ENCODE data around the gene GPC6.

GPC6 gene

DNA sequence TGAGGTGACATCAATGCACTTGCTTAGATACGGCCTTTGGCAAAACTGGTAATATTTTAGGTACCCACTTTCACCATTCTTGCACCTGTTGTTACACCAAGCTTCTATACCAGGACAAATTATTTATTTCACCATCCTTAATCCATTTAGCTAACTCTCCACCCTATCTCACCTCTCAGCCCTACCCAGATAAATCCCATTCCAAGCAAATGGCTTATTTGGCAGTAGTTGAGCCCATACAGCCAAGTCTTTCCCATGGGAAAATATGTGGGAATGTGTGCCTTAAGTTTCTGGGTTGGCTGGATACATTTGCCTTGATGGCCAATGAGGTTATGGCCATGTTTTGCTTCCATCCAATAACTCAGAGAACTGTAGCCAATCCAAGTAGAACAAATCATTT lies 551.9 kb downstream of the GPC6 start:
- no peak for DNase-seq (ENCODE audit: low read depth, low spot score)

DNA sequence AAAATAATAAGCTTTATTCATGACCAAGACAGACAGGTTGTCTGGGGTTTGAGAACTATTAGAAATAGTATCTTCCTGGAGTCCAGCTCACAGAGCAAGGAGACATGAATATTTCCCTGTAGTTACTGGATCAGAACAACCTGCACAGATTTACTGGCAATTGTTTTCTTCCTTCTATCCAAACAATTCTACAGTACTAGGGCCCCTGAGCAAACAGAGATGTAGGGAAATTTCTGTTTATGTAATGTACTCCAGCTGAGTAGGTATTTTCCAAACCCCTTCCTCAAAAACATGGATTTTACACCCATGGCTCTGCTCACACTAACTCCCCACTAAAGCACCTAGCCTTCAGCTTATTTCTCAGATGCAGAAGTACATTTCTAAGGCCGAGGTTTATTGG lies 557.6 kb downstream of the GPC6 start:
- DNase-seq (ENCODE audit: low read depth, low spot score), result no peak
- no peak overlapping the region for H3K27ac ChIP-seq

More for the DNA sequence above, 551.9 kb downstream of the GPC6 start:
- no peak overlapping the region for H3K27ac ChIP-seq

DNA sequence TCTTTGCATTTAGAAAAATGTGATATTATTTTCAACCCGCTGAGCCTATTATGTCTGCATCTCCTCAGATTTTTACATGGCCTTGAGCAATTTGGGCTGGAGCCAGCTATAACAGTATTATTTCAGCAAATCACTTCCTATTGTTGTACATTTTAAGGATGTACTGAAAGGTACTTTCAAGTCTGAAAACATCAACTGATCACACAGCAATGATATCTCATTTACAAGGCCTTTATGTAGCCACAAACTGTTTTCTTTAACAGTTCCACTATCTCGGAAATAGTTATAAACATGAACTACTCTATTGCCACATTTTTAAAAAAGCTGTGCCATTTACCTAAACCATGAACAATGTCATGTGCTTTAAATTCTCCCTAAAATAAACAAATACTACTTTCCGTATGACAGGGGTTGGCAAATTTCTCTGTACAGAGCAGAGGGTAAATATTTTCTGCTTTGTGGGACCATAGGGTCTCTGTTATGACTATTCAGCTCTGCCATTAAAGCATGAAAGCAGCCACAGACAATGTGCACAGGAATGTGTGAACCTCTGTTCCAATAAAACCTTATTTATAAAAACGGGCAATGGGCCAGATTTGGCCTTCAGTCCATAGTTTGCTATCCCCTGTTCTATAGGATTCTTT lies 560.4 kb downstream of the GPC6 start:
- H3K27ac ChIP-seq, result no peak overlapping the region

DNA sequence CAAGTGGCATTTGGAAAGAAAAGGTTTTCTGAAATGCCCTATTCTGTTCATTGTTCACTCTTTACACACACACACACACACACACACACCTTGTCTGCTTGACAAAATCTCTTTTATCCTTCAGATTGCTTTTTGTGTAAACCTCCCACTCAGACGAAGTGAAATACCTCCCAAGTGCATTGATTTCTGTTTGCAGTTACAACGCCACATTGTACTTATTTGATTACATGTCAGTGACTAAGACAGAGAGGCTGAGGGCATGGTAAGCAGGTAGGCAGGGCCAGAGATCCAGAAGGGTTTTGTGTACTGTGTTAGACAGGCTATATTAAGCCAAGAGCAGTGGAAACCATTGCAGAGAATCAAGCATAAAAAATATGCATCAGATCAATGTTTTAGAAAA lies 561.8 kb downstream of the GPC6 start:
- DNase-seq (ENCODE audit: low read depth, low spot score), result no peak
- no peak overlapping the region for H3K27ac ChIP-seq

More for the DNA sequence above, 560.4 kb downstream of the GPC6 start:
- DNase-seq (ENCODE audit: low read depth, low spot score), result no peak

DNA sequence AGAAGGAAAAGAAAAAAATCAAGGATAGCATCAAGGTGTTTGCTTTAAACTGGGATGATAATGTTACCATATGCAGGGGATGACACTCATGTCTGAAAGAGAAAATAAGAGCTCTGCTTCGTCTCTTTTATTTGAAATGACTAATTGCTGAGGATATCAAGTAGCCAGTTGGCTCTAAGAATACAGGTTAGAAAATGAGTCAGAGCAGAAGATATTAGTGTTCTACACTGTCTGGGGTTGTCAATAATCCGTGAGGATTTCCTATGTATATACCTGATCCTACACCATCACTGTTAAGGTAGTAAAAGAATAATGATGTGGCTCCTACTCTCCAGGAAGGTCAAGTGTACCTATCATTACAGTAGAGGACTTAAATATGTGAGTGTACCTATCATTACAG lies 562.5 kb downstream of the GPC6 start:
- H3K27ac ChIP-seq, result no peak overlapping the region
- DNase-seq (ENCODE audit: low read depth, low spot score), result no peak

DNA sequence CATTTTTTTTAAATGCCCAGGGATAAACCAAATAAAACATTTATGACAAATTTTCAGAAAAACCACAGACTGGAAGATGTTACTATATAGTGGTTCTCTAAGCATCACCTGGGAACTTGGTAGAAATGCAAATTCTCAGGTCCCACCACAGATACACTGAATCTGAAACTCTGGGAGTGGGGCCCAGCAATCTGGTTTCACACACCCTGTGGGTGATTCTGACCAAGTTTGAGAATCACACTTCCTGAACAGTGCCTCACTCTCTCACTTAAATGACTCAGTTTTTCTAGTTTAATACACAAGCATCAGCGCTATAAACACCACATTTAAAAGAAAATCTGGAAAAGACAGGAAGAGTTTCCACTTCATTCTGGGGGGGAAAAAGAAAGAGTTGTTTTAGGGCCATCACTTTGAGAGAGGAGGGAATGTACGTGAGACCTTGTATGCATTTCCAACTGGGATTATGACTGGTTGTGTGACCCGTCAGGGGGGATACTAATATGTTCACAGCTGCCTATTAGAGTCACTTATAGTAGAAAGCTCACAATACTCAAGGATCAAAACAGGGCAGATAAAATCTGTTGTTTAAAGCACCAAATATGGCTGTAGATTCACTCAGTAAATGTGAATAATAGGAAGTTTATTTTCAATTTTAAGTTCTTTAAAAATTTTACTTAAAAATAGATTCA lies 567.7 kb downstream of the GPC6 start:
- DNase-seq (ENCODE audit: low read depth, low spot score), result no peak
- no peak overlapping the region for H3K27ac ChIP-seq

DNA sequence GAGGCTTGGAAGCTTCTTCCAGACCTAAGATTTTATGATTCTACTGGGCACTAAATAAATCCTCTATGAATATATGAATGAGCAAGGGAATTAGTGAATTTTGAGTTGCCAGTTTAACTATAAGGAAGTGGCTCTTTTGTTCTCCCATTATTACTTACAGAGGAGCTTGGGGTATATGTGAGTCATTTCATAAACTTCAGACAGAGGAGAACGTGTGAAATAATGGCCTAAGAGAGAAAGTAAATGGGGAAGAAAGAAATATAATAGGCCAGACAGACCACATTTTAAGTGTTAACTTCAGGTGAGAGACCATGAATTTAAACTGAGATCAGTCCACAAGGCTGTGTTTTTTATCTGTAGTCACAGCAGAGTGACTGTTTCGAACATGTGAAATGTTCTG lies 570.9 kb downstream of the GPC6 start:
- no peak overlapping the region for H3K27ac ChIP-seq
- DNase-seq (ENCODE audit: low read depth, low spot score), result no peak

DNA sequence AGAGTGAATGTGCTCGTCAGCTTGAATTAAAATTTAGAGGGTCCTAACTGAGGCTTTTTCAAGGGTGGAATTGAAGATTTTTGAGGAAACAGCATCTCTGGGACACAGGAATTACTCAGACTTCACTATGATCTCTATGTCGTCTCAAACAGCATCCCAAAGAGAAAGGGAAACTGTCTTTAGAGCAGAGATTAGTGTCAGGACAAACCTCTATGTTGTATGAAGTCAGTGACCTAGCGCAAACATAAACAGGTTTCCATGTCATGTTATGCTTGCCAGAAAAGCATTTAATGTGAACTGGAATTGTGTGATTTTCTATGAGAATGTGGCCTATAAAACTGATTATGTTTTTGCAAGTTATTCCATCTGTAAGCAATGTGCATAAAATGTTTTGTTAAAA lies 573.7 kb downstream of the GPC6 start:
- no peak overlapping the region for H3K27ac ChIP-seq
- DNase-seq (ENCODE audit: low read depth, low spot score), result no peak

DNA sequence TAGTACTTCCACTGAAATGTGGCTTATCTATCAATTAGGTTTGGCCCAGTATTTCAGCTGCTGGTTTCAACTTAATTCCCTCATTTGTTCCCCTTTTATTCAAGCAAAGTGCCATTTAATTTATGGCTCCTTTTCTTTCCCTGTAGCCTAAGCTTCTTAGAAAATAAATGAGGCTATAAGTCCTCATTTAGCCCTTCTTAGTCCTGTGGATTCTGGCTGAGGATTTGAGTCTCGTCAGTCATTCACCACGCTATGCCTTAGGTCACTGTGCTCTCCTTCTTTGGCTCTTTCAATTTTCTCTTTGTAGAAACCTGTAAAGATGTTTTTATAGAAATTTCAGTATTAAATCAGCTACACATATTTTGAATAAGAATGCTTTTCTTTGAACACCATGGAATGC lies 579.1 kb downstream of the GPC6 start:
- no peak for DNase-seq (ENCODE audit: low read depth, low spot score)

DNA sequence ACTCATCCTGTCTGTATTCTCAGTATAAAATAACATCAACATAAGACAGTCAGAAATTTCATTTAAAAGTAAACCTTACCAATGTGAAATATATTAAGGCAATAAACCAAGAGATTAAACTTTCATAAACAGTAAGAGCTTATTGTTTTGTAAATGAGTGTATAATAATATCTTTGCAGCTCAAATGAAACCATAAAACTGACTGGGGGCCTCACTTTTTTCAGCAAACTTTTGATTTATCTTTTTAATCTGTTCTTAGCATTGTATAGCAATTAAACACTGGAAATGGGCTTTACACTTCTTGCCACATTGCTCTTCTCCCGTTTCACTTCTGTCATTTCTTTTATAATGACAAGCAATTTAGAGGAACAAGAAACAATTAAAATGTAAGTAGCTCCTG lies 580.3 kb downstream of the GPC6 start:
- no peak overlapping the region for H3K27ac ChIP-seq
- DNase-seq (ENCODE audit: low read depth, low spot score), result no peak

More for the DNA sequence above, 579.1 kb downstream of the GPC6 start:
- no peak overlapping the region for H3K27ac ChIP-seq

DNA sequence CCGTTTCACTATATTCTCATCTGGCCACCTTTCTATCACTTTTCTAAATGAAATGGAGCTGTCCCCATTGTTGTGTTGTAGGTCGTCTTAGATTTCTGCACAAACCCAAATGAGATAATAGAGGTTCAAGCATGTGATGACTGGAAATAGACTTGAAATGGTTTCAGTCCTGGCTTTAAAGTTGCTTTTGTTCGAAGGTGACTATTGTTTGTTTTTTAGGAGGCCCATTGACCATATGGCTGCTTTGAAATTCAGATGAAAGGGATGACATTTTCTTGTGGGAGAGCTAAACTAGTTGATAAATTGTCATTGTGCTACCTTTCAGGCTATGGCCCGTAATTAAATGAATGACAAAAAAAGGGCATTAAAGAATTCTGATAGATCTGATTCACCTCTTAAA lies 583.7 kb downstream of the GPC6 start:
- H3K27ac ChIP-seq, result no peak overlapping the region
- DNase-seq (ENCODE audit: low read depth, low spot score), result no peak

DNA sequence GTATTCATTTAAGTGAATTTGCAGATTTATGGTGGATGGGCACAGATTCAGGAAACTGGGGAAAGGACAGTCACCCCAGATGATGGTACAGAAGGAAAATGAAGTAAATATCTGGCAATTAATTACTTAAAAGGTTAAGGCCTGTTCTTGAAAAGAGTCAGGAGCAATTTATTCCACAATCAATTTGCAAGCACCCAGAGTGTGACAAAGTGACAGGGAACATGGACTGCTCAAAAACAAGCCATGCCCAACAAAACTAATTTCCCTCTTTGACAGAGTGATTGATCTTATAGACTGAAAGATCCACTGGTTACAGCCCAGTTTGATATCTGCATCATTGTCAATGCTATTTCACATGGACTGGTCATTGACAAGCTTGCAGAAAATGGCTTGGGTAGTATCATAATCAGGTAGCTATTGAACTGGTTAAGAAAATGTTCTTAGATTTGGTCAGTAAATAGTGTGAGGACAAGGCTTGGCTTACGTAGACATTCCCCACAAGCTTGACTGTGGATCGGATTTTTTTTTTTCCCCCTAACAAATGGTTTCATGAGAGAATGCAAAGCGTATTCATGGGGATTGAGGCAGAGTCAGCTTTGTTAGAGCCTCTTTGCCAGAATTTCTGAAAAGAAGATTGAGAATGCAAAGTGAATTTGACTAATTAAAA lies 584.6 kb downstream of the GPC6 start:
- DNase-seq (ENCODE audit: low read depth, low spot score), result no peak
- H3K27ac ChIP-seq, result no peak overlapping the region

DNA sequence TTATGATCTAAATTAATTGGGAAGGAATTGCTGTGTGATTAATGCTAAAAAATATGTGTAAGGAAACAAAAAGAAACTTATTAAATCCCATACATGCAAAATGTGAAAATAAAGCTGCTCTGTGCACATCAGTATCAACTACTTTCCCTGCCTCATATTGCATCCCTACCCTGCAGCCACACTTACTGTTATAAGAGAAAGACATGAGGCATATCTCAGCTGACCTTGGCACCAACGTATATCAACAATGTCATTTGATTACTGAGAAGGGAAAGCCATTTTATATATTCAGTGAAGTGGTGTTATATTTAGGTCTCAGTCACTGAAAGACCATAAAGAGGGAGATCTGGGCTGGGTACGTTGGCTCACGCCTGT lies 585.1 kb downstream of the GPC6 start:
- DNase-seq (ENCODE audit: low read depth, low spot score), result no peak
- no peak overlapping the region for H3K27ac ChIP-seq

DNA sequence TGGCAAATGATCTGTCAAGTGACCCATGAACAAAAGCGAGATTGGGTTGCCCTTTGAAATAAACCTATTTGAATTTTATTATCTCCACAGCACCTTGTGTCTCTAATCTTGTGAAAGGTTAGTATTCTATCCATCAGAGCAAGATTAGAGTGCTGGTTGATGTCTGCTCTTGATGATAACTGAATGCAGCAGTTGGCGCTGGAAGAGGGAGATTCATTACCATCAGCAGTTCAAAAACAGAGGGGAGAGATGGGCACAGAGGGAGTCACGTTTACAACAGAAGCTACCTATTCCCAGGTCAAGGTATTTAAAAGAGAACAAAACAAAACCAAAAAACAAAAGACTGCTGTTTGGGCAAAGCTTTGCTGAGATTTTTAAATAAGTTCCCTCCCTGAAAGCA lies 588.1 kb downstream of the GPC6 start:
- H3K27ac ChIP-seq, result no peak overlapping the region
- no peak for DNase-seq (ENCODE audit: low read depth, low spot score)

DNA sequence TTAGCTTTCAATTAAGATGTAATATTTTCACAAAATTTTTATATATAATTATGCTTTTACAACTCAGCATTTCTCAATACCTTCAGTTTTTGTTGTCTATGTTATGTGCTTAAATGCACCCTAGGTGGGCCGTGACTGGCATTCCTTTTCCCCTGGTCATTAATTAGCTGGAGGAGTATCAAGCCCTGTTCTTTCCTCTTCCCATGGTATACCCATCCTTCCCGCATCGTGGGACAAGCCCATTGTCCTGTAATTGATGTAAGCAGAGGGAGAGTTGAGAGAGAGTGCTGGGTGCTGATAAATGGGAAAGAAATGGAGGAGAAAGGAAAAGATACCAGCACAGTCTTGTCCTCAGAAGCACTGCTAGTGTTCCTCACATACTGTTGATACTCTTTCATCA lies 591.7 kb downstream of the GPC6 start:
- H3K27ac ChIP-seq, result no peak overlapping the region
- DNase-seq (ENCODE audit: low read depth, low spot score), result no peak

DNA sequence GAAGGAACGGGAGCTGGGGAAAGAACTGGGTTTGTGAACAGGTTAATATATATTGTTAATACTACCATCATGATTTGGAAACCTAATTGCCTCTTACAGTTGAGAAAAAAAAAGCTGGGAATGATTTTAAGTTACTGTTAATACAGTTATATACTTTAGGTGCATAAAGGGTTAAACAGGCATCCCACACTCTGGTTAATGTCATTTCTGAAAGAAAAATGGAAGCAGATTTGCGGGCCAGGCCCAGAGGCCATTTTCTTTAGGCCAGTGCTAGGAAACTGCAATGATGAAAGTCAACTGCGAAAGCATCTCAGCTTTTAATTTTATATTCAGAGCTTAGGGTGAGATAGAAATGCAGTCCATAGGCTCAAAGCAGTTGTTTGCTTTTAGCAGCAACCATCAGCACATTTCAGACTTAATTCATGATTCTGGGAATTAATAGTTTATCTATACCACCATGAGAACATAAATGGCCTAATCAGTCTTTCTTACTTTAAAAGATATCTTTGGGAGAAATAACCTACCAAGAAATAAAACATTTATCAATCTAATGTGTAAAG lies 592.8 kb downstream of the GPC6 start:
- DNase-seq (ENCODE audit: low read depth, low spot score), result no peak
- no peak overlapping the region for H3K27ac ChIP-seq

DNA sequence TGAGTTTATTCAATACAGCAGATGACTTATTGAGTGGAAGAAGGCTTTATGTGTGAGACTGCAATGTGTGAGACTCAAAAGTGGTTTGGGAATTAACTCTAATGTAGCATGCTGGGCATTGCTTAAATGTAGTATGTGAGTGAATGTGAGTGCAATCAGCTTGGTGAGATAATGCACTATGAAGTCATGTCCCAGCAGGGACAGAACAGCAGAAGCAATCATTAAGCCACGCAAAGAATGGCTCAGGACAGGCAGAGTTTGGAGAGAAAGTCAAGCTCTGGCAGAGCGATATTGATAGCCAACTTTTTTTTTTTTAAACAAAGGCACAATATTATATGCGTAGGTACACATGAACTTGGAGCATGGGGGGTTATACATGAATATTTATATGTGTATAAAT lies 597.7 kb downstream of the GPC6 start:
- DNase-seq (ENCODE audit: low read depth, low spot score), result no peak
- H3K27ac ChIP-seq, result no peak overlapping the region

DNA sequence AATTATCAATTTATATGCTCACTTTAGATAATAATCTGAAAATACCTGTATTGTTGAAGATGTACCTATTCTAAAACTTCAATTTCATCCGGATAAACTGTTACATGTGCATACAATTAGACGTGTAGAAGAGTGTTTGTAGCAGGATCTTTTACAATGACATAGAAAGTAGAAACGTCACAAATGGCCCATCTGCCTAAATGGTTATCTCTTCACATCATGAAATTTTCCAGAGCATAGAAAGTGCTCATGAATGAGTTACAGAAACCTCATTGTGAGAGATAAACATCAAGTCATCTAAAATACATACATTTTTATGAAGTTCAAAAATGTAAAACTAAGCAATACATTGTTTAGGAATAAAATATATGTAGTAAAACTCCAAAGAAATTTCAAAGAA lies 607.4 kb downstream of the GPC6 start:
- DNase-seq (ENCODE audit: low read depth, low spot score), result no peak
- no peak overlapping the region for H3K27ac ChIP-seq

DNA sequence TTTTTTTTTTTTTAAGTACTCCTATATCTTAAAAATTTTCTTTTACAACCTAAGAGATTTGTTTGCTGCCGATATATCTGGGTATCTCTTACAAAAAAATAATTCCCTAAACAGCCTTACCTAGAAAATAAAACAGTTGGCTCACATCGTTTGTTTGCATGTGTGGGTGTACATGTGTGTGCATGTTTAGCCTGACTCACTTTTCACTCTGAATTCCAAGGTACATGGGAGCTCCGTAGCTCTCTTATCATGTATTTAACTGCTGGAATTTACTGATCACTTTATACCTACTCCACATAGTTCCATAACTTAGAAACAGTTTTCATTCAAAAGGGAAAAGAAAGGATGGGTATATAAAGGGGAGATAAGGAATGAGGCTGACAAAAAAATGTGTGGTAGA lies 616.5 kb downstream of the GPC6 start:
- DNase-seq (ENCODE audit: low read depth, low spot score), result peak; percentile 6
- no peak overlapping the region for H3K27ac ChIP-seq

DNA sequence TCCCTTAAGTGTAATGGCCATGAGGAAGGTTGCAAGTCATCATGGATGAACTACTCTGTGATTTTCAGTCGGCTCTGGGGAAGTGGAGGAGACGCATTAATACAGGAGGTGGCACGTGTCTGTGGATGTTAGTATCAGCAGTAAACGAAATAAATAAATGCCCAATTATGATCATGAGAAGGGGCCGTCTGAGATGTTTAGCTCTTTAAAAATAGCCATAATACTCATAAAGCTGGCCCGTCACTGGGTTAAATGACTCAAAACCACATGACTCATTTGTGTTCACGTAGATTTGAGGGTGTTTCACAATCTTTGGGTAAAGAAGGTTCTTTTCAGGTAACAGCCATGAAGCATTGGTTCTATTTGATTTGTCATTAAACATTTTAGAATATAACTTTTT lies 620.6 kb downstream of the GPC6 start:
- no peak overlapping the region for H3K27ac ChIP-seq
- DNase-seq (ENCODE audit: low read depth, low spot score), result peak; percentile 8

DNA sequence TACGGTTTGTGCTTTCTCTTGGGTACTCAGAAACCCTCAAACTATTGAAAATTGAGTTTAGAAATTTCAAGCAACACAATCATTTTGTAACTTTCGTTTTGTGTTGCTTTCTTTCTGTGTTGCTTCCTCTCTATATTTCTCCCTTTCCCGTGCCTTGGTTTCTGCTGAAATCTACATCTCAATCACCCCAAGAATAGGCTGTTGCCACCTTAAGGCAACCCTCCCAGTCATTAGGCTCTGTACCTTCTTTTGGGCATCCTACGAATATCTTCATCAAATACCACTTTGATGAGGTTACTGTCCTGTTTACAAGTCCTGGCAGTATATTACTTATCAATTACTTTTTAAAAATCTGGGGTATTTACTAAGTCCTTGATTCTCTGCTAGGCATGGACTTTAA lies 621.6 kb downstream of the GPC6 start:
- H3K27ac ChIP-seq, result no peak overlapping the region
- no peak for DNase-seq (ENCODE audit: low read depth, low spot score)

Measured in epithelial cell of prostate (primary cell).